ENCODE data around the gene CTDSP2. TPM values are rescaled to one million over a fixed set of nuclear protein-coding genes. Genes with fewer than 3 reads are reported as not detected.

The CTDSP2 gene
- total RNA-seq, 3 donors from 2014 or later, result 30.9 to 41.7 (median 35.3) TPM

DNA sequence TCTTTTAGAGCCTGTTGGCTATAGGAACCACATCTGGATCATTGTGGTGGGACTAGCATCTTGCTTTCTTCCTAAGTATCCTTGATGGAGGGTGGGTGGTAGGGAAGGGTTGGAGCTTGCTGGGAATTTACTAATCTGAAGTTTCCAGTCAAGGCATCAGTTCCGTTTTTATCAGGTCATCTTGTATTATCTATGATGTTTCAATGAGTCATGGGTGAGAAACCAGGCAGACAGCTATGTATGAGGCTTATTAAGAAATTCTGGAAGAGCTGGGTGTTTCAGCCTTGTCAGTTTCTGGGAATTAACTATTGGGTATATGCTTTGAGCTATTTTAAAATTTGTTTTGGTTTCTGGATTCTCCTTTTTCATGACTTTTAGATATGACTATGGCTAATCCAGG, 52.6 kb downstream of the CTDSP2 start:
- no peak for DNase-seq

DNA sequence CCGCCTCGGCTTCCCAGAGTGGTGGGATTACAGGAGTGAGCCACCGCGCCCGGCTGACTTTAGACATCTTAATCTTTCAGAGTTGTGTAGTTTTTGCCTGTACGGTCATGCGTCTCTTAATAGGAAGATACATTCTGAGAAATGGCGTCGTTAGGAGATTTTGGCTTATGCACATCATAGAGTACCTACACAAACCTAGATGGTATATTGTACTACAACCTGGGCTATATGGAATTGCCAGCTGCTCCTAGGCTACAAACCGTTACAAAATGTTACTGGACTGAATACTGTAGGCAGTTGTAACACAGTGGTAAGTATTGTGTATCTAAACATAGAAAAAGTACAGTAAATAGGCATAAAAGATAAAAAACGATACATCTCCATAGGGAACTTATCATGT, 62.7 kb downstream of the CTDSP2 start:
- Mint-ChIP-seq H3K4me1 (ENCODE audit: low read depth) (peaks cover 52% of the 10 kb centered on the region), H3K27me3 (ENCODE audit: low read depth) (no peaks in the 10 kb centered on the region)

More for the DNA sequence above, 52.6 kb downstream of the CTDSP2 start:
- peaks cover 44% of the 10 kb centered on the region for H3K36me3 Mint-ChIP-seq (ENCODE audit: insufficient read depth)
- peaks cover 9% of the 10 kb centered on the region for H3K4me1 Mint-ChIP-seq (ENCODE audit: low read depth)
- ATAC-seq, result peak in 1 of 2 donors; percentile 43
- H3K9me3 Mint-ChIP-seq, result no peaks in the 10 kb centered on the region
- H3K4me3 Mint-ChIP-seq, result no peak overlapping the region
- no peaks in the 10 kb centered on the region for H3K27me3 Mint-ChIP-seq (ENCODE audit: low read depth)

DNA sequence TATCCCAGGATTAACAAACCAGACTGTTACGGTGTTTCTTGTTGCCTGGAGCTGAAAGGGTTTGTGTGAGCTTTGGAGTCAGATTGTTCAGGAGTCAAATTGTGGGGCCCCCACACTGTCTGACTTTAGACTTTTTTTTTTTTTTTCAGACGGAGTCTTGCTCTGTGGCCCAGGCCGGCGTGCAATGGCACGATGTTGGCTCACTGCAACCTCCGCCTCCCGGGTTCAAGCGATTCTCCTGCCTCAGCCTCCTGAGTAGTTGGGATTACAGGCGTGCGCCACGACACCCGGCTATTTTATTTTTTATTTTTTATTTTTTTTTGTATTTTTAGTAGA, 63.1 kb downstream of the CTDSP2 start:
- ATAC-seq, result no peak
- no peaks in the 10 kb centered on the region for H3K27me3 Mint-ChIP-seq (ENCODE audit: low read depth)

More for the DNA sequence above, 62.7 kb downstream of the CTDSP2 start:
- Mint-ChIP-seq H3K36me3 (ENCODE audit: insufficient read depth) (peaks cover 20% of the 10 kb centered on the region), H3K4me3 (peak overlapping the region; percentile 83), H3K9me3 (no peaks in the 10 kb centered on the region)
- no peak for ATAC-seq
- DNase-seq, result no peak

DNA sequence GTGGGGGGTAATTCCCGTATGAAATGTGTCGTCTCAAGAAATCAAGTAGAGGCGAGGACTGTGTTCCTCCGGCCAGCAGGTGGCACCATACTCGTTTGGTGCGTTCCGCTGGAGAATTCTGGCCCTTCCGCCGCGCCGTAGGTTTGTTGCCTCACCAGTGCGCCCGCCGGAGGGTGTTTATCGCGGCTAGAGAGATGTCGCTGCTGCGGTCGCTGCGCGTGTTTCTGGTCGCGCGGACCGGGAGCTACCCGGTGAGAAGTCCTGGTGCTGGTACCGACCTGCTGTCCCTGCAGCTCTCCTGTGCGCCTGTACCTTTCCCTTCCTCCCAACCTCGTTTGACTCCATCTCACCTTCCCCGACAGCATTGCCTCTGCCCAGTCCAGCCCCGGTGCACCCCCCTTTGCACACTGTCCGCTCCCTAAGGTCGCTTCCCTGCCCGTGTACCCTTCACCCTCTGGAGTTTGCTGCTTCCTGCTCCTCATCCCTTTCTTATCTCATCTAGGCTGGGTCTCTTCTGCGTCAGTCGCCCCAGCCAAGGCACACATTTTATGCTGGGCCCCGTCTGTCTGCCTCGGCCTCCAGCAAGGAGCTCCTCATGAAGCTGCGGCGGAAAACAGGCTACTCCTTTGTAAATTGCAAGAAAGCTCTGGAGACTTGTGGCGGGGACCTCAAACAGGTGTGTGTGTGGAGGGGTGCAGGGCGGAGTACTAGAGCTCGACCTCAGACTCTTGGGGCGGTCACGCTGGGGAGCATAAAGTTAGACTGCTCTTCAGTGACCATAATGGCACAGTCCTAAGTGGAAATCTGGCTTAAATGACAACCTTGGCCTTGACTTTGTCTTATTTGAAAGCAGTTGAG, 63.7 kb downstream of the CTDSP2 start, which contains the start of gene TSFM:
TSS of gene TSFM (plus strand) at position 180 of the 858 bp plus-strand sequence. CDS start at position 195, 15 bp downstream.
- H3K4me1 Mint-ChIP-seq (ENCODE audit: low read depth), result peaks cover 54% of the 10 kb centered on the region
- H3K9me3 Mint-ChIP-seq, result no peaks in the 10 kb centered on the region
- peak; percentile 96 for DNase-seq
- peak; percentile 87 for ATAC-seq
- H3K27me3 Mint-ChIP-seq (ENCODE audit: low read depth), result no peaks in the 10 kb centered on the region
- H3K4me3 Mint-ChIP-seq, result peak within 1 kb of the TSS; percentile 99
- H3K36me3 Mint-ChIP-seq (ENCODE audit: insufficient read depth), result peaks cover 17% of the 10 kb centered on the region

More for the DNA sequence above, 63.1 kb downstream of the CTDSP2 start:
- Mint-ChIP-seq H3K36me3 (ENCODE audit: insufficient read depth) (peaks cover 17% of the 10 kb centered on the region), H3K9me3 (no peaks in the 10 kb centered on the region), H3K4me1 (ENCODE audit: low read depth) (peaks cover 52% of the 10 kb centered on the region), H3K4me3 (peak overlapping the region; percentile 99)
- DNase-seq, result no peak

DNA sequence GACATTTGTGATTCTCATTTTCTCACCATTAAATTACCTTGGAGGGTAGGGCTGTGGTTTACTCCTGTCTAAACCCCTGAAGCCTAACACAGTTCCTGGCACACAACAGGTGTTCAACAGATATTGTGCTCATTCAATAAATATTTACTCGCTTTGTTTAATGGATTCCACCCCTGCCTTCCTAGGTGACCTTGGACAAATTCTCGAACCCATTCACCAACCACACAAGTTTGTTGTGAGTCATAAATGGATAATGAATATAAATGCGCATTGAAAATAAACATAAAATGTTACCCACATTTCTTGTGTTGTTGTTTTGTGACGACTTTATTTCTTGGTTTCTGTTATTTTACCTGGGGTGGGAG, 64.3 kb downstream of the CTDSP2 start:
- no peak for ATAC-seq
- no peaks in the 10 kb centered on the region for H3K9me3 Mint-ChIP-seq
- H3K4me1 Mint-ChIP-seq (ENCODE audit: low read depth), result peaks cover 54% of the 10 kb centered on the region
- H3K4me3 Mint-ChIP-seq, result peak overlapping the region; percentile 99
- H3K36me3 Mint-ChIP-seq (ENCODE audit: insufficient read depth), result peaks cover 14% of the 10 kb centered on the region
- no peaks in the 10 kb centered on the region for H3K27me3 Mint-ChIP-seq (ENCODE audit: low read depth)
- no peak for DNase-seq

DNA sequence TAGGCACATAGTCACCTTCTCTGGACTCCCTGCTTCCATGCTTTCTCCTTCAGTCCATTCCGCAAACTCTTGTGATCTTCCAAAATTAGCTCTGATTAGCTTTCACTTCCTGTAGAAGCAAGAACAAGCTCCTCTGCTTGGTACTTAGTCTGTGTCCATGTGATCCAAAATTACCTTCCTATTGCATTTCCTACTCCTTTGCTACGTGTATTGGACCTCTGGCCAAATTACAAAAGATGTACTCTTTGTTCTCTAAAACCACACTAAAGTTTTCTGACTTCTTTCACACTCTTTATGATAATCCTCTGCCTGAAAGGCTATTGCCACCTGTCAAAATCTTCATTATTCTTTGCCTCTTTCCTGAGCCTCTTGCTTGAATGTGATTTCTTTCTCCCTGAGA, 64.7 kb downstream of the CTDSP2 start:
- DNase-seq (no peak), ATAC-seq (no peak)
- Mint-ChIP-seq H3K4me3 (peak overlapping the region; percentile 99), H3K27me3 (ENCODE audit: low read depth) (no peaks in the 10 kb centered on the region), H3K36me3 (ENCODE audit: insufficient read depth) (peaks cover 12% of the 10 kb centered on the region), H3K4me1 (ENCODE audit: low read depth) (peaks cover 54% of the 10 kb centered on the region), H3K9me3 (no peaks in the 10 kb centered on the region)

DNA sequence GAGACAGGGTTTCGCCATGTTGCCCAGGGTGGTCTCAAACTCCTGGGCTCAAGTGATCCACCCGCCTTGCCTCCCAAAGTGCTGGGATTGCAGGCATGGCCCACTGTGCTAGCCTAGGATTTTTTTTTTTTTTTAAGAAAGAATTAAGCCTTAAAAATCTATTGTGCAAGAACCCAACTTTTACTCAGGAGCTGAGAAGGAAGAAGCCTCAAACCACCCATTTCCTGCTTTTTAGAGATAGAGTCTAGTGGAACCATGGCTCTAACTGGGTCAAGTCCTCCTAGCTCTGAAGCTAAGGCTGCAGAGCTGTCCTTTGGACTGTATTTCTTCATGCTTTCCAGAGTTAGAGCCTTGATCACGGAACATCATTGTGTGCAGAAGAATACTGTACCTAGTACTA, 65.3 kb downstream of the CTDSP2 start:
- Mint-ChIP-seq H3K9me3 (no peaks in the 10 kb centered on the region), H3K36me3 (ENCODE audit: insufficient read depth) (peaks cover 8% of the 10 kb centered on the region), H3K27me3 (ENCODE audit: low read depth) (no peaks in the 10 kb centered on the region), H3K4me3 (no peak overlapping the region), H3K4me1 (ENCODE audit: low read depth) (peaks cover 51% of the 10 kb centered on the region)
- no peak for DNase-seq
- no peak for ATAC-seq

DNA sequence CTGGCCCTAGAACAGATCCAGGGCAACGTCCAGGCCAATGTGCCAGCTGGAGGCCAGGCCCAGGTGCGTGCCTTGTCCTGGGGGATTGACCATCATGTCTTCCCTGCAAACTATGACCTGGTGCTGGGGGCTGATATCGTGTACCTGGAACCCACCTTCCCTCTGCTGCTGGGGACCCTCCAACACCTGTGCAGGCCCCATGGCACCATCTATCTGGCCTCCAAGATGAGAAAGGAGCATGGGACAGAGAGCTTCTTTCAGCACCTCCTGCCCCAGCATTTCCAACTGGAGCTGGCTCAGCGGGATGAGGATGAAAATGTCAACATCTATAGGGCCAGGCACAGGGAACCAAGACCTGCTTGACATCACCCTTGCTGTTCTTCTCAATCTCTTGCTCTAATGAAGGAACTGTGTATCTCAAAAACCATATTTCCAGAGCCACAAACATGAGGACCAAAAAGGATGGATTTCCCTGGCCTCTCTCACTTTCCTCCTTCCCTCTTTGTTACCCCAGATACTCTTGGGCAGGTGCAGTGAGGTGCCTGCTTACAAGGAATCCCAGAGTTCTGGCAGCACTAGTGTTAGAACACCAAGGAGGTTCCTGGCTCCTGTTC, 66.1 kb downstream of the CTDSP2 start:
- peaks cover 9% of the 10 kb centered on the region for H3K36me3 Mint-ChIP-seq (ENCODE audit: insufficient read depth)
- ATAC-seq (no peak), DNase-seq (no peak)
- peaks cover 48% of the 10 kb centered on the region for H3K4me1 Mint-ChIP-seq (ENCODE audit: low read depth)
- no peak overlapping the region for H3K4me3 Mint-ChIP-seq
- no peaks in the 10 kb centered on the region for H3K27me3 Mint-ChIP-seq (ENCODE audit: low read depth)
- no peaks in the 10 kb centered on the region for H3K9me3 Mint-ChIP-seq

DNA sequence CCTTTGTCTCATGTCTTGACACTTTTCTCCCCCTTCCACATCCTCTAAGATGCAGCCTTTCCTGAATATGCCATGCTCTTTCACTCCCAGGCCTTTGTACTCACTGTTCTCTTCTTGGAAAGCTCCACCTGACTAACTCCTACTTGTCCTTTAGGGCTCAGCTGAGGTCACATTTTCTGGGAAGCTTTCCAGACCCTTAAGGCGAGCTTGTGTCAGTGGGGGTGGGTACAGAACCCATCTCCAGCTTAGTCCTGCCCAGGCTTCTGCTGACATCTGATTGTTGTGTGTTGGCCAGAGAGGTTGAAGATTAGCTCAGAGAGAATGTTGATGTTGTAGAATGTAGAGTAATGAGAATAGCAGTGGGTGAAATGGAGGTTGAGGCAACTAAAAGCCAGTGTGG, 66.8 kb downstream of the CTDSP2 start:
- H3K4me1 Mint-ChIP-seq (ENCODE audit: low read depth), result peaks cover 48% of the 10 kb centered on the region
- H3K36me3 Mint-ChIP-seq (ENCODE audit: insufficient read depth), result peaks cover 10% of the 10 kb centered on the region
- DNase-seq, result no peak
- no peak for ATAC-seq
- H3K9me3 Mint-ChIP-seq, result no peaks in the 10 kb centered on the region
- H3K4me3 Mint-ChIP-seq, result no peak overlapping the region
- no peaks in the 10 kb centered on the region for H3K27me3 Mint-ChIP-seq (ENCODE audit: low read depth)

DNA sequence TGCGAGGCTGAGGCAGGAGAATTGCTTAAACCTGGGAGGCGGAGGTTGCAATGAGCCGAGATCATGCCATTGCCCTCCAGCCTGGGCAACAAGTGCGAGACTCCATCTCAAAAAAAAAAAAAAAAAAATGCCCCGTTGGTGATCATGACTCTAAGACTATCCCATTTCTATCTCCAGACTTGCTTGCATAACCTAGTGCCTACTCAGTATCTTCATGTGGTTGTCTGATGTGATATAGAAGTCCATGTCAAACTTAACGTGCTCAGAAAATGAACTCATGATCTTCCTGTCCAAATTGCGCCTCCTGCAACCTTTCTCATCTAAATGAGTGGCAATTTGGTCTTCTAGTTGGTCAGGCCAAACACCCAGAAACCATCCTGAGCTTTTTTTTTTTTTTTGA, 68.6 kb downstream of the CTDSP2 start:
- DNase-seq (no peak), ATAC-seq (no peak)
- peaks cover 46% of the 10 kb centered on the region for H3K4me1 Mint-ChIP-seq (ENCODE audit: low read depth)
- H3K27me3 Mint-ChIP-seq (ENCODE audit: low read depth), result no peaks in the 10 kb centered on the region
- H3K4me3 Mint-ChIP-seq, result no peak overlapping the region
- H3K36me3 Mint-ChIP-seq (ENCODE audit: insufficient read depth), result peaks cover 8% of the 10 kb centered on the region
- no peaks in the 10 kb centered on the region for H3K9me3 Mint-ChIP-seq

DNA sequence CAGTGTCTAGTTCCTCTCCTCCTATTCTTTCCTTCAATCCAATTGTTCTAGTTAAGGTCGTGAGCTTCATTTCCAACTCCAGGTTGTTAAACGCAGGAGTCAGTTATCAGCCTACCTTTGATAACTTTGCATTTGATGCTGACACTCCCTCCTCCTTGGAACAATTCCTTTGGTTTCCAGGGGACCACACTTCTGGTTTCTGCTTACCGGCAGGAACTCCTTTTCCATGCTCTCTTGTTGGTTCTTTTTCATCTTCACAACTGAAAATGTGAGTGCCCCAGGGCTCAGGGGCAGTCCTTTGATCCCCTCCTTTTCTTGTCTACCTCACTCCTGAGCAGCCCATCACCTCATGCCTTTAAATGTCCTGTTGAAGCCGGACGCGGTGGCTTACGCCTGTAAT, 69.2 kb downstream of the CTDSP2 start:
- ATAC-seq (no peak), DNase-seq (no peak)
- peaks cover 44% of the 10 kb centered on the region for H3K4me1 Mint-ChIP-seq (ENCODE audit: low read depth)
- H3K36me3 Mint-ChIP-seq (ENCODE audit: insufficient read depth), result peaks cover 8% of the 10 kb centered on the region
- H3K9me3 Mint-ChIP-seq, result no peaks in the 10 kb centered on the region
- no peaks in the 10 kb centered on the region for H3K27me3 Mint-ChIP-seq (ENCODE audit: low read depth)
- H3K4me3 Mint-ChIP-seq, result no peak overlapping the region

DNA sequence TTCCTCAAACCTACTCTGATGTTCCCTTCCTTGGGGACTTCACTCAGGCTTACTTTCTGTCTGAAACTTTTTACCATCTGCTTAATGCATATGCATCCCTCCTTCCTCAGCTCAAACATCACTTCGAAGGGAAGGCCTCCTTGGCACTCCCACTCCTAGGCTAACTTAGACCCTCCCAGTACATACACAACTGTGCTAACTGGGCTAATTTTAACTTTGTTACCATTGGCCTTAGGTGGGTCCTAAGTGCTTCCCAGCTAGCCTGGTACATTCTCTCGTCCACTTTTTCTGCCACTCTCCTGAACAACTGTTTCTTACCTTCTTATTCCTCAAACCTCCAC, 70.3 kb downstream of the CTDSP2 start:
- Mint-ChIP-seq H3K9me3 (no peaks in the 10 kb centered on the region), H3K36me3 (ENCODE audit: insufficient read depth) (peaks cover 8% of the 10 kb centered on the region), H3K27me3 (ENCODE audit: low read depth) (no peaks in the 10 kb centered on the region), H3K4me1 (ENCODE audit: low read depth) (peaks cover 39% of the 10 kb centered on the region), H3K4me3 (no peak overlapping the region)
- DNase-seq (no peak), ATAC-seq (no peak)

DNA sequence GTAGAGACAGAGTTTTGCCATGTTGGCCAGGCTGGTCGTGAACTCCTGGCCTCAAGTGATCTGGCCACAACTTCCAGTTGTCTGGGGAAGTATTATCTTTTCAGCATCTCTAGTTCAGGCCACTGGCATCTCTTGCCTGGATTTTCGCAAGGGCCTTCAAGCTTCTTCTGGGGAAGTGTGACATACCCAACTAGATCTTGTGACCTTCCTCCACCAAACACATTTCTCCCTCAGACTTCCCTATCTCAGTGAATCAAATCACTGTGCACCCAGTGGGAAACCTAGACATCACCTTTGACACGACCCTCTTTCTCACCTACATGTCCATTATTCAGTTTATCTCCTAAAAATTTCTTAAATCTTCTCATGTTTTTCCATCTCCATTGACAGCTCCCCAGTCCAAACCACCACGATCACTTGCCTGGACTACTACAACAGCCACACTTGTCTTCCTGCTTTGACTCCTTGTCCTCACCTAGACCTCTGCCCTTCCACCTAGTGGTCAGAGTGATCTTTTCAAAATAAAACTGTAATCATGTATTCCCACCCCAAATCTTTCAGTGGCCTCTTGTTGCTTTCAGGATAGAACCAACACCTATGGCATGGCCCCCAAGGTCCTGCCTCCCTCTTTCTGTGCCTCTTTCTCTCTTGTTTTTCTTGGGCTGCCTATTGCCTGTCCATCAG, 70.8 kb downstream of the CTDSP2 start:
- Mint-ChIP-seq H3K9me3 (no peaks in the 10 kb centered on the region), H3K27me3 (ENCODE audit: low read depth) (no peaks in the 10 kb centered on the region), H3K4me1 (ENCODE audit: low read depth) (peaks cover 36% of the 10 kb centered on the region), H3K4me3 (no peak overlapping the region), H3K36me3 (ENCODE audit: insufficient read depth) (peaks cover 10% of the 10 kb centered on the region)
- no peak for DNase-seq
- ATAC-seq, result no peak

DNA sequence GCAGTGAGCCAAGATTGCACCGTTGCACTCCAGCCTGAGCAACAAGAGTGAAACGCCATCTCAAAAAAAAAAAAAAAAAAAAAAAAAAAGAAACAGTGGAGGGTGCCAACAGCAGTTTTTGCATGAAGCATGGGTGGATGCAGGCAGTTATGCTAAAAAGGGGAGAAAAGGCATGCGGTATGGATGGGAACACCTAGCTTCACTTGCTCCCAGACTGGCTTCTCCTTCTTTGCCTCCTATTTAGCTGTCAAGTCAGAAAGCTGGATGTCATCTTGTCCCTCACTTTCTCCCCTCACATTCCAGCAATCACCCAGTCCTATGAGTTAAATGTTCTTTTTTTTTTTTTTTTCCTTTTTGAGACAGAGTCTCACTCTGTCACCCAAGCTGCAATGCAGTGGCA, 71.5 kb downstream of the CTDSP2 start:
- H3K9me3 Mint-ChIP-seq, result no peaks in the 10 kb centered on the region
- no peaks in the 10 kb centered on the region for H3K27me3 Mint-ChIP-seq (ENCODE audit: low read depth)
- H3K4me3 Mint-ChIP-seq, result no peak overlapping the region
- no peak for DNase-seq
- peaks cover 35% of the 10 kb centered on the region for H3K4me1 Mint-ChIP-seq (ENCODE audit: low read depth)
- H3K36me3 Mint-ChIP-seq (ENCODE audit: insufficient read depth), result peaks cover 16% of the 10 kb centered on the region
- no peak for ATAC-seq
